ENCODE data around the gene SPDYE2B.
"Not testable (repeated sequence)": the region's sequence is repeated elsewhere in the genome, so short reads cannot be mapped to it uniquely, and the experiment has no call there.

The SPDYE2B gene

GRCh38 chr7:102647813-102648212 lies 2.3 kb upstream of the SPDYE2B start:
- DNase-seq: not testable (repeated sequence)

DNA sequence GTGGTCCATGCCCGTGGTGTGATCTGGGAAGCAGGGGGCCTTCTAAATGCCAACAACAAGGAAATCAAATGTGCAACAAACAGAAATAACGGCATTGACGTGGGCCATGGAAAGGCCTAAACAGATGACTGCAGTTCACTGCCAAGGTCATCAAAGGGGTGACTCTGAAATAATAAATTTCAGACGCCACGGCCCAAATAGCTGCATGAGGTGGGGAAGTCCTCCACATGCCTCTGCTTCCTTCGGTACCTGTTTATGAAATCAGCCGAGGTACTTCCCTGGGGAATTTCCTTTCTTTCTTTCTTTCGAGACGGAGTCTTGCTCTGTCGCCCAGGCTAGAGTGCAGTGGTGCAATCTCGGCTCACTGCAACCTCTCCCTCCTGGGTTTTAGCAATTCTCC lies 14.6 kb downstream of the SPDYE2B start:
- not testable (repeated sequence) for DNase-seq

DNA sequence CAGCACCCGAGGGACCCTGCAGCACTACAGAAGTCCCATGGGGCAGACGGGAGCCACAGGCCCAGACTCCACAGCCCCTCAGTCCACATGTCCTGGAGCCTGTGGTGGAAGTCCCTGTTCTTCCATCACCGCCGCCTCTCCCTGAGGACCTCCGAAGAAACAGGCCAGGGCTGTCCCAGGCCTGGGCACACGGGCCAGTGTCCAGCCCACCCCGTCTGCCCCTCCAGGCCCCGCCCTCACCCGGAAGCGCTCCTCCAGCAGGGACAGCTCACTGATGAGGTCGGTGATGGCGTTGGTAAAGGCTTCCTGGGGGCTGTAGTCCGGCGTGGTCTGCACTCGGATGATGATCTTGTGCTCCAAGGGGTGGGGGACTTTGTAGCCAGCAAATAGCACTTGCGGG lies 16.7 kb downstream of the SPDYE2B start:
- not testable (repeated sequence) for DNase-seq

DNA sequence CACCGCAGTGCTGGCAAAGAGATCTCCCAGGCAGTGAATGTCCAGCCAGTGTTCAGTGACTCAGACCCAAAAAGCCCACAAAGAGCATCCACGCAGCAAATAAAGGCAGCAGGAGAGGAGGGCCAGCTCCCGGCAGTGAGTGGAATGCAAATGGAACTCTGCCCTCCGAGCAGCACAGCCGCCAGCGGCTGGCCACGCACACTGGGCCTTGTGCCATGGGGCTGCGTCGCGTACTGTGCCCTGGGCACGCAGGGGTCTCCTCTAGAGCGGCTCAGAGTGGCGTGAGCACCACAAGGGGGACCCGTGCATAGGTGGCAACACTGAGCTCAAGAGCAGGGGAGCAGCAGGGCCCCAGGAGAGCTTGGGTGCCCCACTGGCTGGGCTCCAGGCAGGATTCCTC lies 17.4 kb downstream of the SPDYE2B start:
- not testable (repeated sequence) for DNase-seq

- peak; percentile 89 for DNase-seq
Observed at GRCh38 chr7:102671166-102671955, 21.2 kb downstream of the SPDYE2B start, which contains the start of gene POLR2J2. Gene POLR2J2 (minus strand): TSS chr7:102671663. CDS start chr7:102671601, 62 bp downstream.

DNA sequence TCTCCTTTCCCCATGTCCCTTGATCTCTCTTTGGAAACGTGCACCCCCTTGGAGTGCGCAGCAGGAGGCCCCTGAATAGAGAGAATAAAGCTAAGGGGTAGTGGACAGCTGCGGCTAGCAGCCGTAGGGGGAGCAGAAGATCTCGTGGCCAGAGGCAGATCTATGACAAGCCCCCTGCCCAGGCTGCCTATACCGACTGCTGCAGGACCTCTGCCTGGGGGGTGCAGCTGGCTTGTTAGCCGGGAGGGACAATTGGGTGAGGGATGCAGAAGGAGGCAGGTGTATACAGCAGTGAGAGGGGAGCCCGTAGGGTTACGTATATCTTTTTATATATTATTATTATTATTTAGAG lies 21.8 kb downstream of the SPDYE2B start:
- not testable (repeated sequence) for DNase-seq

DNA sequence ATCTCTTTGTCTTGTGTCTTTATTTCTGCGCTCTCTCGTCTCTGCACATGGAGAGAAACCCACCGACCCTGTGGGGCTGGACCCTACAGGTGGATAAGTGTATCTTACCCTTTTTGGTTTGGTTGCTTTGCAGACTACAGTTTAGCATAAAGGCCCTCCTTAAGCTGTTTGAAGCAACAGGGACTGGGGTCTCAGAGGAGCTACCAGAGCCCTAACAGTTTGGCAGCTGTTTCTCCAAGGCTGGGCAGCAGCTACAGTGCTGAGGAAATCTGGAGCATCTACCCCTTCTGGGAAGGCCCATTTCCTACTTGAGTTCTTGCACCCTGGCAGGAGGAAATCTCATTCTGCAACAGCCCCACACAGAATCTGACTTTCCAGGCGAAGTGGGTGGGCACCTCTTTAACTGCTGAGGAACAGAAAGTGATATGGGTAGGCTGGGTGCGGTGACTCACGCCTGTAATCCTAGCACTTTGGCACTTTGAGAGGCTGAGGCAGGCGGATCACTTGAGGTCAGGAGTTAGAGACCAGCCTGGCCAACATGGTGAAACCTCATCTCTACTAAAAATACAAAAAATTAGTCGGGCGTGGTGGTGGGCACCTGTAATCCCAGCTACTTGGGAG lies 23.4 kb downstream of the SPDYE2B start:
- not testable (repeated sequence) for DNase-seq

DNA sequence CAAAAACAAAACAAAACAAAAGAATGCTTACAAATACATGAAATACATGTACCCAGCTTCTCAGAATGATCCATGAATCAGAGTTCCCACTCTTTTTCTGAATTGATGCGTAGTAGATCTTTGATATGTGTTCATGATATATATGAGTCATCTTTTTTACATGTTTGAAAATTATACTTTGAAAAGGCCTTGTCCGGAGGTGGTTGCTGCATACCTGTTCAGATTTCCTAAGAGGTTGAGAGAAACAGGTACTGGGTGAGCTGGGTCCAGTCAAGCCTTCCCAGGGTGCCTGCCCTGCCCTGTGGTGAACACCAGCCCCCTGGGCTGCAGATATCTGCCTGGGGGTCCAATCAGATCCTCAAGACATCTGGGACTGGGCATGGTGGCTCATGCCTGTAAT lies 25.4 kb downstream of the SPDYE2B start:
- not testable (repeated sequence) for DNase-seq

- DNase-seq: not testable (repeated sequence)
Observed at GRCh38 chr7:102680780-102681179, 30.7 kb downstream of the SPDYE2B start.

DNA sequence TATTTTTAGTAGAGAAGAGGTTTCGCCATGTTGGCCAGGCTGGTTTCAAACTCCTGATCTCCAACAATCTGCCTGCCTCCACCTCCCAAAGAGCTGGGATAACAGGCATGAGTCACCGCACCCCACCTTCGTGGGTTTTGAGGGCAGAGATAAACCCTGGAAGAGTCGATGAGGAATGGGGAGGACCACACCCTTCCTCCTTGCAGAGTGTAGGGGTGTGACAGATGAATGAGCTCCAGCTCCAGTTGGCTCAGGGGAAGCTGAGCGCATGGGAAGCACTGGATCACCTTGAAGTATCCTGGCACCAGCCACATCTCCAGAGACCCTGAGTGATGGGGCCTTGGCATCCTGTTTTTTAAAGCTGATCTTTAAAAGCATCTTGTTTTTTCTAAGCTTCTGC lies 32.4 kb downstream of the SPDYE2B start:
- DNase-seq: not testable (repeated sequence)

DNA sequence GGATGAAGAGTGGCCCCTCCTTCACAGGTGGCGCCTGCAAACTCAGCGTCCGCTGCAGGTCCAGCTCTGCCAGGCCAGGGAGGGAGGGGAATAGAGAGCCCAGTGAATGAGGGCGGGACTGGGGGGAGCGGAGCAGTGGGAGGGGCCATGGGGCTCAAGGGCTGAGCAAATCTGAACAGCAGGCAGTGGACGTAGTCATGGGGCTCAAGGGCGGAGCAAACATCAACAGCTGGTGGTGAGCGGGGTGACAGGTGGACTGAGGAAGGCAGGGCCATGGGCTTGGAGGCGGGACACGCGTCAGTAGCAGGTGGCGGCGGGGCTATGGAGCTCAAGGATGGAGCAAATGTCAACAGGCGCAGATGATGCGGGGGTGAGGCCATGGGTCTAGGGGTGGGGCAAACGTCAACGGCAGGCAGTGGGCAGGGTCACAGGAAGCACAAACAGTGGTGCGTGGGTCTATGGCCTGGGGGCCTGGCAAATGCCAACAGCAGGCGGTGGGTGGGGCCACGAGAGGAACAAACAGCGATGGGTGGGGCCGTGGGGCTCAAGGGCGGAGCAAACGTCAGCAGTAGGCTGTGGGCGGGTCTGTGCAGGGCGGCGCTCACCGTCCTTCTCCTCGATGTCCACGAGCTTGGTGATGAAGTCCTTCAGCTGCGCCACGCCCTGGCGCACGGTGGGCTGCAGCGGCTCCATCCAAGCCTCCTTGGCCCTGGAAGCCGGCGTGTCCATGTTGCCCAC lies 38.3 kb downstream of the SPDYE2B start:
- DNase-seq: not testable (repeated sequence)

DNA sequence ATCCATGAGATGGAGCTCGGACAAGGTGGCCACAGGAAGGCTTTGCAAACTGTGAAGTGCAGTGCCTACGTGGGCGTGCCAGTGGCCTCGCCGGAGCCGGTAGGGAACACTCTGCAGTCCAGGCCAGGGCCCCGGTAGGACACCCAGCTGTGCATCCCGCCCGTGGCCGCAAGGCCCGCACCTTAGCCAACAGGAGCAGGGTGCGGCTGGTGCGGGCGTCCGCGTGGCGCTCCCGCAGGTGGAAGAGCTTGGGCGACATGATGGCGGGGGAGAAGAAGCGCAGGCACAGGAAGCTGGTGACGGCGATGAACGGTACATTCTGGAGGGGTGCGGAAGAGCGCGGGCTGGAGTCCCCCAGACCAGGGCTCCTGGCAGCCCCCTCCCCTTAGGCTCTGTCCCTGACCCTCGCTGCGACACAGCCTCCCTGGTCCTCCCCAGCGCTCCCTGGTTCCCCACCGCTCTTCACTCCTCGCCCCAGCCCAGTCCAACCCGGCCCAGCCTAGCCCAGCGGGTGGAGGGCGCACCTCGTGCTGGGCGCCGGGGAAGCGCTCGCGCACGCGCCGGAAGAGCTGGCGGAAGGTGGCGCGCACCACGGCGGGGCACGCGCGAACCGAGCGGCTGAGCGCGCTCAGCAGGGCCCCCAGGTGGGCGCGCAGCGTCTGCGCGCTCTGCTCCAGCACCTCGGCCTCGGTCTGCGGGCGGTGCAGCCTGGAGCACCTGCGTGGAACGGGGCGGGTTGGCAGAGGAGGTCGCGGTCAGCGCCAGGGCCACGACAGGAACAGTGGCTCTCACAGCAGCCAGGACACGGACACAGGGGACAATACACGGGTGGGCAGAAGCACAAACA lies 39.5 kb downstream of the SPDYE2B start:
- DNase-seq: not testable (repeated sequence)

- DNase-seq: not testable (repeated sequence)
Observed at GRCh38 chr7:102690602-102691001, 40.5 kb downstream of the SPDYE2B start.

GRCh38 chr7:102694008-102694407 lies 43.9 kb downstream of the SPDYE2B start:
- not testable (repeated sequence) for DNase-seq

- DNase-seq: not testable (repeated sequence)
Observed at GRCh38 chr7:102695033-102695552, 45.0 kb downstream of the SPDYE2B start.

GRCh38 chr7:102696009-102696408 lies 45.9 kb downstream of the SPDYE2B start:
- DNase-seq: not testable (repeated sequence)

- not testable (repeated sequence) for DNase-seq
Observed at GRCh38 chr7:102697642-102698512, 47.8 kb downstream of the SPDYE2B start.

GRCh38 chr7:102698962-102699750 lies 49.0 kb downstream of the SPDYE2B start:
- not testable (repeated sequence) for DNase-seq

Measured in eye (tissue), 1 donor.